NT2/D1 (cell line): ENCODE measurements around the gene IGFALS.

Source experiments
- DNase-seq: peaks from one replicate; pipeline ENCODE4 v3.0.0-alpha.2; 2011; ENCODE audit warnings: low read depth, low spot score
- H3K27me3 ChIP-seq: 2 replicates; pipeline ENCODE4 v1.6.0; 2011; ENCODE audit warnings: mild to moderate bottlenecking; ENCODE audit not compliant: insufficient read length, insufficient read depth
- H3K36me3 ChIP-seq: 2 replicates; pipeline ENCODE4 v1.6.1; 2011; ENCODE audit warnings: mild to moderate bottlenecking, low read length, mixed read lengths; ENCODE audit not compliant: insufficient read depth, insufficient read length
- H3K4me1 ChIP-seq: 2 replicates; pipeline ENCODE4 v1.5.1; 2011; ENCODE audit not compliant: insufficient read depth, insufficient read length
- H3K4me3 ChIP-seq: 2 replicates; pipeline ENCODE4 v1.5.1; 2011; ENCODE audit warnings: low read depth; ENCODE audit not compliant: insufficient read length
- H3K9ac ChIP-seq: 2 replicates; pipeline ENCODE4 v1.6.0; 2011; ENCODE audit warnings: low read depth; ENCODE audit not compliant: insufficient read length
- H3K9me3 ChIP-seq: 2 replicates; pipeline ENCODE4 v1.5.1; 2011; ENCODE audit warnings: mild to moderate bottlenecking, low read length; ENCODE audit not compliant: insufficient read depth
- SUZ12 ChIP-seq: IDR thresholded peaks from 2 replicates; pipeline ENCODE4 v1.6.1; 2011; ENCODE audit not compliant: insufficient read length, insufficient read depth; ENCODE audit errors: extremely low read depth
- YY1 ChIP-seq: IDR thresholded peaks from 2 replicates; pipeline ENCODE4 v1.6.1; 2011; ENCODE audit not compliant: insufficient read length, insufficient read depth
- ZNF274 ChIP-seq: IDR thresholded peaks from 2 replicates; pipeline ENCODE4 v1.6.1; 2011; ENCODE audit warnings: mild to moderate bottlenecking, low read depth, low read length

IGFALS gene

DNA sequence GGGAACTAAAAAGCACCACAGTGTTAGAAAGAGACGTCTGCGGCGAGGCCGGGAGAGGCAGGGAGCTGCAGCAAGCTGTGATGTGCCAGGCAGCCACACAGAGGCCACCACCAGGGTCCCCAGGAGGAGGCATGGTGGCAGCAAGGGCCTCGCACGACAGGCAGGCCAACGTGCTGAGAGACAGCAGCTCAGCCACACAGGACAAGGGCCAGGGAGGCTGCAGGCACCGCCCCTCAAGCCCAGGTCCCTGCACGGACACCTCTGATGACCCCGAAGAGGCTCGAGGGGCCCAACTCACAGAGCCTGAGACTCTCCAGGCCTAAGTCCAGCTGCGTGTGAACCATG lies 27.4 kb upstream of the IGFALS start:
- Histone ChIP-seq H3K4me3 (no peak overlapping the region), H3K4me1 (no peaks in the 10 kb centered on the region), H3K9ac (no peak overlapping the region), H3K27me3 (peaks cover 12% of the 10 kb centered on the region), H3K9me3 (no peaks in the 10 kb centered on the region), H3K36me3 (peaks cover 28% of the 10 kb centered on the region)
- DNase-seq: no peak
- TF ChIP-seq SUZ12 (no peak), ZNF274 (no peak), YY1 (no peak)

DNA sequence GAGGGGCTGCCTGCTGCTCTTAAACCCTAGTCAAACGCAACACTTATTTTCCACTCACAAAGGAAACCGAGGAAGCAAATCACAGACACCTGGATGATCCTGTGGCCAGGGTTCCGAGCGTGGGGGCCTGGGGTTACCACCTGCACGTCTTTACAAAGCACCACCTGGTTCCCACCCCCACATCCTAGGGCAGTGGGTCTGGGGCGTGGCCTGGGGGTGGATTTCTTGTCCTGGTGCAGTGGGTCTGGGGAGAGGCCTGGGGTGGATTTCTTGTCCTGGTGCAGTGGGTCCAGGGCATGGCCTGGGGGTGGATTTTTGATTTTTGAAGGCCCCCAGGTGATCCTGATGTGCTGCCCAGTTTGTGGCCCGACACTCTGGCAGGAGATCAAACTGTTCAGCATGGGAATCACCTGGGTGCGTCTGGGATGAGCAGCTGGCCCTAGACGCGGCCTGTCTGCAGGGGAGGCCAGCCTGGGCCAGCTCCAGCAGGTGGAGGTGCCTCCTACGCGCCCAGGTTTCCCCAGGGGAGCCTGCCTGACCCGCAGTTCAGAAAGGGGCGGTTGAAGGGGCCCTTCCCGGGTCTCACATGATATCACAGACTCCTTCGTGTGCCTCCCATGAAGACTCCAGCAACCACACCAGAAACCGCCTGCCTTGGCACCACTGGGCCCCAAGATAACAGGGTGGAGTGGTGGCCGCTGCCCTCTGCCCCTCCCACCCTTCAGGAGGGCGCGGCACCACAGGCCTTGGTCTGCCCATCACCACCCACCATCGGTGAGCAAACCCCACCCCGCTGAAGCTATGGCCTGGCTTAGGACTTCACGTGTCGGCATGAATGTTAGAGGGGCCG lies 26.8 kb upstream of the IGFALS start:
- TF ChIP-seq ZNF274 (no peak), YY1 (no peak), SUZ12 (no peak)
- H3K4me1 ChIP-seq: no peaks in the 10 kb centered on the region
- H3K9ac ChIP-seq: no peak overlapping the region

GRCh38 chr16:1819611-1820010 lies 26.1 kb upstream of the IGFALS start:
- H3K36me3 ChIP-seq: peaks cover 31% of the 10 kb centered on the region
- peaks cover 4% of the 10 kb centered on the region for H3K27me3 ChIP-seq
- no peak for DNase-seq
- no peaks in the 10 kb centered on the region for H3K9me3 ChIP-seq
- no peak overlapping the region for H3K9ac ChIP-seq
- no peaks in the 10 kb centered on the region for H3K4me1 ChIP-seq
- H3K4me3 ChIP-seq: no peak overlapping the region
- TF ChIP-seq YY1 (no peak), ZNF274 (no peak), SUZ12 (no peak)

More for the DNA sequence above, 26.8 kb upstream of the IGFALS start:
- Histone ChIP-seq H3K36me3 (peaks cover 30% of the 10 kb centered on the region), H3K9me3 (no peaks in the 10 kb centered on the region), H3K27me3 (peaks cover 7% of the 10 kb centered on the region), H3K4me3 (no peak overlapping the region)
- DNase-seq: no peak

DNA sequence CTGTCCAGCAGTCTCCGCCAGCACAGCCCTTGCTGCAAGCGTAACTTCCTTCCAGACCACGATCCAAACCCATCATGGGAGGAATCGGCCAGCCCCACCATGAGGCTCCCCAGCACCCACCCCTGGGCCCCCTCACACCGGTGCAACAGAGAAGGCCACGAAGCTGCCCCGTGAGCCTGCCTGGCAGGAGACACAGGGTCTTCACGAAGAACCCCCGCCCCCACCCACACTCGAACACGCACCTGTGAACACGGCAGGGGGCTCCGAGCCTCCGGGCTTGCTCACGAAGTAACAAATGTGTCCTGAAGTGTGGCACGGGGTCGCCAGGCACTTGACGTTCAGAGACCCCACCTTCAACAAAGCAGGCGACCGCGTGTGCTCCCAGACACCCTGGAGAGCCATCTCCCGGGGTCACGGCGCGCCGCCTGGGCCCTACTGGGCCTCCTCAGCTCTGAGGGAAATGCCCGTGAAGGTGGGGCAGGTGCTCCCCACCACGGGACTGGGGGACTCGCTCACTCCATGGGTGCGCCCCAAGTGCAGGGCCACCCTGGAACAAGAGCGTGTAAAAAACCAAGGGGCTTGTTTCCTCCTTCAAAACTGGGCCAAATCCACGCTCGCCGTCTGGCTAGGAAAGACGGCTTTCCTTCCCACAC lies 25.5 kb upstream of the IGFALS start:
- Histone ChIP-seq H3K4me1 (no peaks in the 10 kb centered on the region), H3K9me3 (no peaks in the 10 kb centered on the region), H3K27me3 (no peaks in the 10 kb centered on the region), H3K36me3 (peaks cover 31% of the 10 kb centered on the region), H3K9ac (no peak overlapping the region), H3K4me3 (no peak overlapping the region)
- TF ChIP-seq ZNF274: no peak
- TF ChIP-seq SUZ12: no peak
- TF ChIP-seq YY1: no peak
- DNase-seq: no peak

DNA sequence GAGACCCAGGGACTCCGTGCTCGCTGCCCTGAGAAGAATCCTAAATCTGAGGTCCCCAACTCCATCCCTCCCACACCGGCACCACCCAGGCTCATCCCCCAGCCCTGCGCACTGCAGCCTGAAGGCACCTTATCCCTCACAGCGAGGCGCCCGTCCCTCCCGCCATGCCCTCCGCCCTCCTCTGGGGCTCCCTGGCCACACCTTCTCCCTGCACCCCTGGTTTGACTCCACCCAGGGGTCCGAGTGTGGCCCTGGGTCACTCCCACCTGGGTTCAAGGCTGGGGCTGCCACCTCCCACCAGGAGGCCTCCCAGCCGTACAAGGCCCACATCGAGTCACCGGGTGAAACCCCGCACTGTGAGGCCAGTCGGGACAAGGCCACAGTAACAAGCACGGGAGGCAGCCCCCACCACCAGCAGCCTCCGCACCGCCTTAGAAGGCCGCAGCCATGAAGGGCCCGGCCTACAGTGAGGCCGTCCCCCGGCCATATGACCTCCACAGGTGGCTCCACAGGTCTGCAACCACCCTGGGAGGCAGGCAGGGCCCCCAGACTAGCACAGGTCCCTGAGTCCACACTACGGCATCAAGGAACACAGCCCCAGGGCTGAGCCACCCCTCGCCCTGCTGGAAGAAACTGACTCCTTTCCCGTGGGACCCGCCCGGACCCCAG lies 24.8 kb upstream of the IGFALS start:
- Histone ChIP-seq H3K36me3 (peaks cover 31% of the 10 kb centered on the region), H3K27me3 (no peaks in the 10 kb centered on the region), H3K9me3 (no peaks in the 10 kb centered on the region), H3K9ac (no peak overlapping the region), H3K4me1 (no peaks in the 10 kb centered on the region), H3K4me3 (no peak overlapping the region)
- no peak for DNase-seq
- TF ChIP-seq ZNF274 (no peak), SUZ12 (no peak), YY1 (no peak)

GRCh38 chr16:1817716-1818115 lies 24.2 kb upstream of the IGFALS start:
- Histone ChIP-seq H3K27me3 (no peaks in the 10 kb centered on the region), H3K36me3 (peaks cover 29% of the 10 kb centered on the region), H3K4me1 (no peaks in the 10 kb centered on the region), H3K9ac (no peak overlapping the region), H3K9me3 (no peaks in the 10 kb centered on the region), H3K4me3 (no peak overlapping the region)
- TF ChIP-seq ZNF274 (no peak), SUZ12 (no peak), YY1 (no peak)
- no peak for DNase-seq

DNA sequence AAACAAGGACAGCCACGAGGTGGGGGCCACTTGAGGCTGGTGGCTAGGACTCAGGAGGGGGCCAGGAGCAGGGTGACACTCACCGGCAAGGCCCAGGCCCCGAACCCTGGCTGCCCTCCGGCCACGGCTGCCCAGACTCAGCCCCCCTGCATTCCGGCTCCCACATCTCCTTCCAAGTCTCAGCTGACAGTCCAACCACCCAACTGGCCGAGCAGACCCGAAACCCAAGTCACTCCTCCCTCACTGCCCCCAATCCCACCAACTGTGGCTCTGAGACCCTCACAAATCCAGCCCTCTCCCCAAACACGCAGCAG lies 23.7 kb upstream of the IGFALS start:
- no peak for DNase-seq
- Histone ChIP-seq H3K4me3 (no peak overlapping the region), H3K9me3 (no peaks in the 10 kb centered on the region), H3K4me1 (no peaks in the 10 kb centered on the region), H3K9ac (no peak overlapping the region), H3K36me3 (peaks cover 24% of the 10 kb centered on the region), H3K27me3 (no peaks in the 10 kb centered on the region)
- no peak for TF ChIP-seq YY1
- TF ChIP-seq ZNF274: no peak
- TF ChIP-seq SUZ12: no peak
